Measurements from ENCODE around the gene BRPF1.
A peak's percentile ranks its signal among the peaks of the same experiment; 100 is the strongest.

Gene BRPF1

GRCh38 chr3:9703736-9704346, 27.7 kb upstream of the BRPF1 start, which contains the start of gene CPNE9:
Gene CPNE9, plus strand, starts transcription at chr3:9703833. Its CDS starts 164 bp downstream, at chr3:9703997.
- peak in 1 of 2 experiments; percentile 2 for DNase-seq

- DNase-seq: no peak
Measured at GRCh38 chr3:9704347-9705322, 26.9 kb upstream of the BRPF1 start.

GRCh38 chr3:9710174-9710739, 21.3 kb upstream of the BRPF1 start:
- DNase-seq: no peak

GRCh38 chr3:9712415-9712814, 19.1 kb upstream of the BRPF1 start:
- DNase-seq: no peak

- no peak for DNase-seq
Measured at GRCh38 chr3:9713142-9713541, 18.4 kb upstream of the BRPF1 start.

GRCh38 chr3:9715136-9715535, 16.4 kb upstream of the BRPF1 start:
- no peak for DNase-seq

- peak in 1 of 2 experiments; percentile 50 for DNase-seq
Measured at GRCh38 chr3:9715764-9716437, 15.6 kb upstream of the BRPF1 start.

GRCh38 chr3:9716801-9717555, 14.6 kb upstream of the BRPF1 start:
- DNase-seq: no peak

- no peak for DNase-seq
Measured at GRCh38 chr3:9717563-9717962, 14.0 kb upstream of the BRPF1 start.

- no peak for DNase-seq
Measured at GRCh38 chr3:9718118-9718517, 13.4 kb upstream of the BRPF1 start.

- no peak for DNase-seq
Measured at GRCh38 chr3:9721015-9721699, 10.4 kb upstream of the BRPF1 start.

GRCh38 chr3:9721700-9722060, 9.9 kb upstream of the BRPF1 start:
- DNase-seq: no peak

- no peak for DNase-seq
Measured at GRCh38 chr3:9725775-9726515, 5.6 kb upstream of the BRPF1 start.

- DNase-seq: no peak
Measured at GRCh38 chr3:9727041-9727595, 4.4 kb upstream of the BRPF1 start.

GRCh38 chr3:9727743-9728142, 3.8 kb upstream of the BRPF1 start:
- DNase-seq: no peak

GRCh38 chr3:9729419-9729818, 2.1 kb upstream of the BRPF1 start:
- no peak for DNase-seq

GRCh38 chr3:9730657-9731205, 804 bp upstream of the BRPF1 start:
- DNase-seq: peak; percentile 66 to 84

GRCh38 chr3:9732080-9732739, 675 bp downstream of the BRPF1 start:
- no peak for DNase-seq

GRCh38 chr3:9732740-9733115, 1.2 kb downstream of the BRPF1 start:
- DNase-seq: no peak

- DNase-seq: no peak
Measured at GRCh38 chr3:9736831-9737230, 5.3 kb downstream of the BRPF1 start.

All from NCI-H446 (cell line).